22Rv1 (cell line): Measurements from ENCODE around the gene SYNE1.

Experiments used
- ZFX ChIP-seq: fragments of 450-650 bp; IDR thresholded peaks from 2 replicates; pipeline ENCODE4 v1.6.1; 2017; ENCODE audit warnings: antibody characterized with exemption, borderline replicate concordance
- TF ChIP-seq, protein P1 (sequence below): fragments of 450-650 bp; IDR thresholded peaks from 2 replicates; pipeline ENCODE4 v1.5.1; 2017; ENCODE audit warnings: mild to moderate bottlenecking

DNA sequence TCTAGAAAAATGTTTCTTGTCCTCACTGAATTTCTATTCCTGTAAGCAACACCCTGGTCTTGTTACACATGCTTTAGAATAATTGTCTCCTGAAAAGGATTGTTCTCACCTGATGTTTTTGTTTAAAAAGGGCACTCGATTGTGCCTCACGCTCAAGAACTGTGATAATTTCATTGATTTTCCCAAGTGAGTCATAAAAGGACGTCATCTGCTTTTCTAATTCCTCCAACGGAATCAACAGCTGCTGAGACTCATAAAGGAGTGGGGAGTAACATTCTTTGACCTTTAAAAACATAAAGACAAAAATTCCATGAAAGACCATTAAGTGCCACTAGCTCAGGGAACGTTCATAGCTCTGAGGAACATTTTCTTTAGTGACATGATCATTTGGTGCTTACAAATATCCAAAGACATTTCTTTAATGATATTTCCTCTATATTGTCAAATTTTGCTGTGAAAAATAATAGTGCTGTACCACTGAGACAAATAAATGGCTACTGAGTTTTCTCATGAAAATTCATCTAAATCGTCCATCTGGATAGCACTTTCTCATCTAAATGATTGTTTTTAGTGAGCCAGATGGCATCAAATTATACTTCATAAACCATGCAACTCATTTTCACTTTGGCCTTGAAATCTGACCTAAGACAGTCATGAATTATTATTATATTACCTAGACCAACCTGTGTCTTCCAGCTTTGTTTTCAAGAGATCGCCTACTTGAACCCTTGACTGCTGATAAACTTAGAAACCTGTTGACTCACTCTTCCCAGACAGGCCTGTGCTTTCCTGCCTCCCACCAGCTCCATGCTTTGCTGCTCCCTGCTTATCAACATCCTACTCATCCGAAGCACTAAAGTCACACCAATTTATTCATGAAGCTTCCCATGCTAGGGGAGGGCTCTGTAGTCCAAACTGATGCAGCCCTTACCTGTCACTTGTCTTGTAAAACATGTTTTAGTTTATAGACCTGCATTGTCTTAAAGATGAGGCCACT, 178.2 kb downstream of the SYNE1 start:
- TF ChIP-seq, protein P1, sequence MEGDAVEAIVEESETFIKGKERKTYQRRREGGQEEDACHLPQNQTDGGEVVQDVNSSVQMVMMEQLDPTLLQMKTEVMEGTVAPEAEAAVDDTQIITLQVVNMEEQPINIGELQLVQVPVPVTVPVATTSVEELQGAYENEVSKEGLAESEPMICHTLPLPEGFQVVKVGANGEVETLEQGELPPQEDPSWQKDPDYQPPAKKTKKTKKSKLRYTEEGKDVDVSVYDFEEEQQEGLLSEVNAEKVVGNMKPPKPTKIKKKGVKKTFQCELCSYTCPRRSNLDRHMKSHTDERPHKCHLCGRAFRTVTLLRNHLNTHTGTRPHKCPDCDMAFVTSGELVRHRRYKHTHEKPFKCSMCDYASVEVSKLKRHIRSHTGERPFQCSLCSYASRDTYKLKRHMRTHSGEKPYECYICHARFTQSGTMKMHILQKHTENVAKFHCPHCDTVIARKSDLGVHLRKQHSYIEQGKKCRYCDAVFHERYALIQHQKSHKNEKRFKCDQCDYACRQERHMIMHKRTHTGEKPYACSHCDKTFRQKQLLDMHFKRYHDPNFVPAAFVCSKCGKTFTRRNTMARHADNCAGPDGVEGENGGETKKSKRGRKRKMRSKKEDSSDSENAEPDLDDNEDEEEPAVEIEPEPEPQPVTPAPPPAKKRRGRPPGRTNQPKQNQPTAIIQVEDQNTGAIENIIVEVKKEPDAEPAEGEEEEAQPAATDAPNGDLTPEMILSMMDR = no peak
- no peak for TF ChIP-seq ZFX
